OCI-M1 (cell line): ENCODE results near the gene RHBDF2.
"Not testable (repeated sequence)": the region's sequence is repeated elsewhere in the genome, so short reads cannot be mapped to it uniquely, and the experiment has no call there.

ENCODE experiments used
- DNase-seq: peaks from one replicate; lab custom pipeline; 2025; lab: John Stamatoyannopoulos, UW

RHBDF2 gene

DNA sequence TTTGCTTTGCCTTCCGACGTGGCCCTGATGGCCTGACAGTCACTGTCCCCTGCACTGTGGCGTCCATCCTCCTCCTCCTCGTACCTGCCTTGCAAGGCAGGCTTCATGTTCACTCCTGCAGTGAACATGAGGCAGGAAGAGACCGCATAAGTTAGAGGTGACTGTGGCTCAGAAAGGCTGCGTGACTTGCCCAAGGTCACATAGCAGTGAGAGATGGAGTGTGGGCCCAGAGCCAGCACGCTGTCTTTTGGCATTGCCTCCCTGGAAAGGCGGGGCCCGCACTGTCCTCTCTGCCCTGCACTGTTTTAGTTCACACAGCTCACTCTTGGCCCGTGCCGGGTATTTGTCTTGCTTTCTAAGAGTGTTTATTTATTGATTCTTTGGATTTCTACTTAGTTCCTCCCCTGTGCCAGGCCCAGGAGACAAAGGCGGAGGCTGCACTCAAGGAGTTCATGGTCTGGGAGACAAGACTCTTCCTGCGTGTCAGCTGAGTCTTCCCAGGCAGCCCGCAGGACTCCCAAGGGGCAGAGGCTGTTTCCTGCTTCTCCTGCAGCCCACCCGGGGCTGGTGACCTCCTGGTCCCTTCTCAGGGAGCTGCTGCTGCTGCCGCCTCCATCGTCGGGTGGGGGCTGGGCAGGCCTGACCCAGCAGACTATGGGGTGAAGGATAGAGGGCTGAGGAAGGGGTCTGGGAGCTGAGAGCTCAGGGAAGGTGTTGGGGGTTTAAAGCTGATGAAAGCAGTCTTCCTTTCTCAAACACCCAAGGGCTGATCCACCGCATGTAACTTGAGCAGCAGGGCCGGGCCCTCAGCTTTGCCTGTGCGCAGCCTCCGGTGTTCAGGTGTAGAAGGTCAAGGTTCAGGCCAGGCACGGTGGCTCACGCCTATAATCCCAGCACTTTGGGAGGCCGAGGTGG lies 23.6 kb upstream of the RHBDF2 start:
- DNase-seq, result no peak

DNA sequence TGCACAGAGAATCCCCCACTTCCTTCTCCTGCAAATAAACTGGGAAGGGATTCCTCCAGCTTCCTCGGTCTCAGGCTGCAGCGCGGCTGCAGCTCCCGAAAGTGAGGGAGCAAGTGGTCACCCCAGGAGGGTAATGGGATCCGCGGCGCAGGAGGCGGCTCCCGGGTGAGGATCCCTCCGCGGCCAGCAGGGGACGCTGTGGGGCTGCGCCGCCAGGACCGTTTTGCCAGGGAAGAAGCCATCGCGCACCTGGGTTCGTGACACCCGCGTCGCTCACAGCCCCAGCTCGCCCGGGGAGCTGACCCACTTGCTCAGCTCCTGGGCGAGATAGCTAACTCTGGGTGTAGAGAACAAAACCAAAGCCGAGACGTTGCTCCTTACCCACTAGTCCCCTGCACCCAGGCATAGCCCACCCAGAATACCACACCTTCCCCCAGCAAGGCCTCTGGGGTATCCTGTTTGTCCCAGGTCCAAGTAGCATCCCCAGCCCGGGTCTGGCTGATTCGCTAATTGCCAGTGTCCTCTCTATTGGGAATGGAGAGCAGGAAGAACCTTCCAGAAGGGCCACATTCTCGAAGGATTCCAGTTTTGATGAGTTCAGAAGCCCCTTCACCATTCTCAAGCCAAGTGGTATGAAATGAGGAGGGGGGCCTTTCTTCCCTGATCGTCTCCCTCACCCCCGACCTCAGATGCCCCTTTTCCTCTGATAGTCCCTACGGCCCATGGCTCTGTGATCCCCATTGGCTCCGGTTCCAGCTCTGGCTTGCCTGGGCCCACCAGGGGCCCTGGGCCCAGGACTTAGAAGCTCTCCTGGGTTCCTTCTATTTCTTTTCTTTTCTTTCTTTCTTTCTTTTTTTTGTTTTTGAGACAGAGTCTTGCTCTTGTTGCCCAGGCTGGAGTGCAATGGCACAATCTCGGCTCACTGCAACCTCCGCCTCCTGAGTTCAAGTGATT lies 22.1 kb upstream of the RHBDF2 start:
- peak; percentile 74 for DNase-seq

DNA sequence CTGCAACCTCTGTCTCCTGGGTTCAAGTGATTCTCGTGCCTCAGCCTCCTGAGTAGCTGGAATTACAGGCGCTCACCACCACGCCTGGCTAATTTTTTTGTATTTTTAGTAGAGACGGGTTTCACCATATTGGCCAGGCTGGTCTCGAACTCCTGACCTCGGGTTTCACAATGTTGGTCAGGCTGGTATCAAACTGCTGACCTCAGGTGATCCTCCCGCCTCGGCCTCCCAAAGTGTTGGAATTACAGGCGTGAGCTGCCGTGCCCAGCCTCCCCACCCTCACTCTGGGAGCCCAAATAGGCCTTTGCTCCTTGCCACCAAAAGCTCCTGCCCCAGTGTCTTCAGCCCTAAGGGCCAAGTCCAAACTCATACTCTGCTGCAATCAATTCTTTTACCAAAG lies 20.5 kb upstream of the RHBDF2 start:
- not testable (repeated sequence) for DNase-seq

DNA sequence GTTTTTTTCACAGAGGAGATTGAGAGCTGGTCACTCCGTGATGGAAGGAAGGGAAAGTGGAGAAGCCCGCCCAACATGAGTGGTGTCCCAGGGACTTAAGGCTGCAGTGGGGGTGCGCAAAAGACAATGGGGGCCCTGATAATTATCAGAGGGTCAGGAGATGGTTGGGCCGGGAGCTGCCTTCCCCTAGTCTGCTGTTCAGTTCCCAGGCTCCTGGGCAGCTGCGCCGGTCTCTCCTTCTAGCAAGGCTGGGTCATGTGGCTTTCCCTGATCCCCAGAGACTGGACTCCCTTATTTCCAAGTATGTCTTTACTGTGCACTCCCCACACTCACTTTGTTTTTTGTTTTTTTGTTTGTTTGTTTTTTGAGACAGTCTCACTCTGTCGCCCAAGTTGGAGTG lies 20.0 kb upstream of the RHBDF2 start:
- DNase-seq, result no peak

DNA sequence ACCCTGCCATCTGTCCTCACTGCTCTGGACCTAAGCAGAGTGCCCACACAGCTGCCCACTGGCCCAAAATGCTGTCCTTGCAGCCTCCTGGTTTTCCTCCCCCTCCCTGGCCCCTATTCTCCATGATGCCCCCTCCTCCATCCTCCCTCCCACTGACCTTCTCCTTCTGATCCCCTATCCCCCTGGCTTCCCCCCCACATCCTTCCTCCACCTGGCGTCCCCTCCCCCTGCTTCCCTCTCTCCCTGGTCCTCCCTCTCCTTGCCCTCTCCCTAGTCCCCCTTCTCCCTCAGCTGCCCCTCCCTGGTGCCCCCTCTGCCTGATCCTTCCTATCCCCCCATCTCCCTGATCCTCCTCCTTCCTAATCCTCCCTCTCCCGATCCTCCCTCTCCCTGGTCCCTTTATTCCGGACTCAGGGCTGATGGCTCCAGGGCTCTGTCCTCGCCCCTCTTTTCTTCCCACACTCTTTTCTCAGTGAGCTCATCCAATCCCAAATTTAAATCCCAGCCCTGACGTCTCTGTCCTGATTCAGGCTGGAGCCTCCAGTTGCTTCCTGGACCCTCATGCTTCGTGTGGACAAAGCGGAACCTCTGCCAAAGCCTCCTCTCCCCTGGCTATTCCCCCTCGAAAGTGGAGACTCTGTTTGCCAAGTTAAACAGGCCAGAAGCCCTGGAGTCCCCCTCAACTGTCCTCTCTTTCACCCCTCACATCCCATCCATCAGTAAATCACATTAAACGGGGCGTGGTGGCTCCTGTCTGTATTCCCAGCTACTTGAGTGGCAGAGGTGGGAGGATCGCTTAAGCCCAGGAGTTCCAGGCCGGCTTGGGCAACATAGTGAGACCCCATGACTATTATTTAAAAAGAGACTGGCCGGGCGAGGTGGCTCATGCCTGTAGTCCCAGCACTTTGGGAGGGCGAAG lies 18.1 kb upstream of the RHBDF2 start:
- no peak for DNase-seq

DNA sequence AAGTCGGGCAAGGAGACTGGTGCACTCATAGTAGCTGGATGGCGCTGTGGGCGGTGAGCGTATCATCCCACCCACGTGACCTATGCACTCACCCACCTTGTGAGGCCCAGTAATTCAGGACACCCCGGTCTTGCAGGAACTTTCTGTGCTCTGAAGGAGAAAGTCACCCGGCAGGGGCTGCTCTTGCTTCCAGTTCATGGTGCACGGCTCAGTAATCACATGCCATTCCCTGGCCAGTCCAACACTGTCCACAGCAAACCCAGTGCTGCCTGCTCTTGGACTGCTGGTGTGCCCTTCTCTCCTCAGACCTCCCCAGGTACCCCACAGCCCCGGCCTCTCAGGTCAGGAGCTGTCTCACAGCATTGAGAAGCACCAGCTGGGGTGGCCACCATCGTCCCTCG lies 16.4 kb upstream of the RHBDF2 start:
- DNase-seq, result no peak

DNA sequence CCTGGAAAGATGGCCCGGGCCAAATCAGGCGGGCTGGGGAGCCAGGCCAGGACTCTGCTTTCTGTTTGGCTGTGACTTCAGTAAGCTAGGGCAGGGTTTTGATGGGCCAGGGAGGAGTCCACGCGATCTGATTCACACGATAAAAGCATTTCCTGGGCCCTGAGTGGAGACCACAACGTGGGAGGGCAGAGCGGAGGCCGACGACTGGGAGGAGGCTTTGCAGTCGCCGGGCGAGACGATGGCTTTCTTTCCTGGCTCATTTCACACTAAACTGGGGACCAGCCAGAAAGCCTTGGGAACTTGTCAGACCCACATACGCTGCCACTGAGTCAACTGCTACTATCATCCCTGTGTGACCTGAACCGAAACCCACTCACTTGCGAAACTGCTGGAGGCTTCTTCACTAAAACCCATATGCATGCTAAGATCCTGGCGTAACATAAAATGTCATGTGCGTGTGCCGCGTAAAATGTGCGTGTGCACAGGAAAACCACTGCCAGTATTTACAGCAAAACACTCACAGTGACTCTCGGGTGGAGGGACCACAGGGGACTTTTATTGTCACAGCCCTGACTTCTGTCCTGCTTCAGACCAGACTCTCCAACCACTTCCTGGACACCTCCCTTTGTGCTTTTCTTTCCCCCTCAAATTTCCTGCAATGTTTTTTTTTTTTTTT lies 14.2 kb upstream of the RHBDF2 start:
- no peak for DNase-seq

DNA sequence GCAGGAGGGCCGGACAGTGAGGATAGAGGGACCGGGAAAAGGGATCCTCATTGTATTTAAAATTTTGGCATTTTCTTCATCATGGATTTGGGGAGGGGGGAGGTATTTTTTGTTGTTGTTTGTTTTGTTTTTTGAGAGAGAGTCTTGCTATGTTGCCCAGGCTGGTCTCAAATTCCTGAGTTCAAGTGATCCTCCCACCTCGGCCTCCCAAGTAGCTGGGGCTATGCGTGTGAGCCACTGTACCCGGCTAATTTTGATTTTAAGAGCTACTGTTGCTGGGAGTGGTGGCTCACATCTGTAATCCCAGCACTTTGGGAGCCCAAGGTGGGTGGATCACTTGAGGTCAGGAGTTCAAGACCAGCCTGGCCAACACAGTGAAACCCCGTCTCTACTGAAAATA lies 13.1 kb upstream of the RHBDF2 start:
- not testable (repeated sequence) for DNase-seq

DNA sequence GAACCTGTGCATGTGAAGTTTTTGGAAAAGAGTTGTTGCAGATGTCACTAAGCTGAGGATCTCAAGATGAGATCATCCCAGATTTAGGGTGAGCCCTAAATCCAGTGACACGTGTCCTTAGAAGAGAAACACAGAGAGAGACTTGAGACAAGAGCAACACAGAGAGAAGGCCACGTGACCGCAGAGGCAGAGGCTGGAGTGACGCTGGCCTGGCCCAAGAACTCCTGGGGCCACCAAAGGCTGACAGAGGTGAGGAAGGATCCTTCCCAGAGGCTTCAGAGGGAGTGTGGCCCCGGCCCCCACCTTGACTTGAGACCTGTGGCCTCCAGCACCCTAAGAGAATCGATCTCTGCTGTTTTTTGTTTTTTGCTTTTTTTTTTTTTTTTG lies 12.1 kb upstream of the RHBDF2 start:
- DNase-seq, result no peak

DNA sequence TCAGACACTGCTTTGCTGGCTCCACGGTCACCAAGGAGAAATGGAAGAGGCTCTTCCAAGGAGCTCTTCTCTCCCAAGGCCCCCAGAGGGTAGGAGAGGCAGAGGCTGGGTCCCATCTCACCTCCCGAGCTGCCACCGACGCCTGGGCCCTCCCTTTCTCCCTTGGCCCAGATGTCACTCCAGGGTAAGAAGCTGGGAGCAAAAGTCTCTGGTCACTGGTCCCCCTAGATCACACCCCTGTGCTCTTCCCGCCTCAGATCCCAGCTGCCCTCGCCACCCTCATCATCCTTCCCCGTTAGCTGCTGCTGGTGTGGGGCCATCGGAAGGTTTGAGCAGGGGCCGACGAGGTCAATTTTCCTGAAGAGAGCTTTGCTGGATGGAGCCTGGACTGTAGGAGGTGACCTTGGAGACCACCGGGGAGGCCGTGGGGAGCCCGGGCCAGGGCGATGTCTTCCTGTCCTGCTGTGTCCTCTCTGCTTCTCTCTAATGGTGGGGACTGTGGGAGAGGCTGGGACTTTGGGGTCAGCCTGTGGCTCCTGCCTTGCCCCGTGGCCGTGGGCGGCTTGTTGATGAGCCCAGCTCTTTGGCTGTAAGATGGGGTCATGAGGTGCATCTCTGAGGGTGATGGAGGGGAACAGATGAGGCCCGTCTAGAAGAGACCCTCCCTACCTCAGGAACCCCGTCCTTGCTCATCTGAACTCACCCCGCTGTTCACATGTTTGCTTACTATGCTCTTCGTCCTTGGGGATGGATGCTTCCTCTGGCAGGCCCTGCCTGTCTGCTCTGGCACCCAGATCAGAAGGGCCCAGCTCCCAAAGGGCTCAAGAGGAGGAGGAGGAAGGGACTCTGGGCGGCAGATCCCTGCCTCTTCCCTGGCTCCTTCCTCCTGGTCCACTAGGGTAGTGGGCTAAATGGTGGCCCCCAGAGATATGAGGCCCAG lies 11.4 kb upstream of the RHBDF2 start:
- DNase-seq, result no peak

DNA sequence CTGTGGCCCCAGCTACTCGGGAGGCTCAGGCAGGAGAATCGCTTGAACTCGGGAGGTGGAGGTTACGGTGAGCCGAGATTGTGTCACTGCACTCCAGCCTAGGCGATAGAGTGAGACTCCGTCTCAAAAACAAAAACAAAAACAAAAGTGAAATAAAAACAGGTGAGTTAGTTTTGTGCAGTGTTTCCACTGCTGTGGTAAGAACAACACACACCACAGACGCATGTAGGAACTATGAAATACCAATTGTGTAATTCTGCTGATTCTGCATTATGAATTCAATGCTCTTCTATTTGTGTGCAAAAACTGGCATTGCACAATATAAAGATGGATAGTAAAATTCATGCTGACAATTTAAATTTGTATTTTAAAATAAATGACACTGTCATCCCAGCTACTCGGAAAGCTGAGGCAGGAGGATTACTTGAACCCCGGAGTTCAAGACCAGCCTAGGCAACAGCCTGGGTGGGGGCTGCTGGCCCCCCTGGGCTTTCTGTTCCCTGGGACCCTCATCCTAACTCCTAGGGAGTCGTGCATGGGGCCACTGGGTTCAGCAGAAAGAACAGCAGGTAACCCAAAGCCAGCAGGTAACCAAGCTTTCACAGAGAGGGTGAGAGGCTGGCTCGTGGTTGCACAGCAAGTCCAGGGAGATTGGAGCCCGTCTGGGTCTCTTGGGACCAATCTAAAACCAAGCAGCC lies 10.6 kb upstream of the RHBDF2 start:
- no peak for DNase-seq

DNA sequence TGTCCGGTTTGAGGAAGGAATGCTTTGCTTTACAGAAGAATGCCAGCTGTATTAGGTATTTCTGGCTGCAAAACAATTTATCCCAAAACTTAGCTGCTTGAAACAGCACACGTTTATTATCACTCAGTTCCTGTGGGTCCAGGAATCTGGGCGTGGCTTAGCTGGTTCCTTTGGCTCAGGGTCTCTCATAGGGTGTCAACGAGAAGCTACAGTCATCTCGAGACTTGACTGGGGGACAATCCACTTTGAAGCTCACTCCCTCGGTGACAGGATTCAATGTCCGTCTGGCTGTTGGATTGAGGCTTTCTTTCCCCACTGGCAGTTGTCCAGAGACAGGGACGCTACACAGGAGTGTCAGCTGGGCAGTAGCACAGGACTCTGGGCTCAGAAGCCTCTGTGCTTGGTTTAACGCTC lies 9.6 kb upstream of the RHBDF2 start:
- DNase-seq, result no peak

DNA sequence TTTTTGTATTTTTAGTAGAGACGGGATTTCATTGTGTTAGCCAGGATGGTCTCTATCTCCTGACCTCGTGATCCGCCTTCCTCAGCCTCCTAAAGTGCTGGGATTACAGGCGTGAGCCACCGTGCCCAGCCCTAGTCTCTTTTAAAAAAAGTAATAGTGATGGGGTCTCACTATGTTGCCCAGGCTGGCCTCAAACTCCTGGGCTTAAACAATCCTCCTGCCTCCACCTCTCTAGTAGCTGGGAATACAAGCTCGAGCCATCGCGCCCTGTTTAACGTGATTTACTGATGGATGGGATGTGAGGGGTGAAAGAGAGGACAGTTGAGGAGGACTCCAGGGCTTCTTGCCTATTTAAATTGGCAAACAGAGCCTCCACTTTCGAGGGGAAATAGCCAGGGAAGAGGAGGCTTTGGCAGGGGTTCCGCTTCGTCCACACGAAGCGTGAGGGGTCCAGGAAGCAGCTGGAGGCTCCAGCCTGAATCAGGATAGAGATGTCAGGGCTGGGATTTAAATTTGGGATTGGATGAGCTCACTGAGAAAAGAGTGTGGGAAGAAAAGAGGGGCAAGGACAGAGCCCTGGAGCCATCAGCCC lies 7.3 kb upstream of the RHBDF2 start:
- not testable (repeated sequence) for DNase-seq

DNA sequence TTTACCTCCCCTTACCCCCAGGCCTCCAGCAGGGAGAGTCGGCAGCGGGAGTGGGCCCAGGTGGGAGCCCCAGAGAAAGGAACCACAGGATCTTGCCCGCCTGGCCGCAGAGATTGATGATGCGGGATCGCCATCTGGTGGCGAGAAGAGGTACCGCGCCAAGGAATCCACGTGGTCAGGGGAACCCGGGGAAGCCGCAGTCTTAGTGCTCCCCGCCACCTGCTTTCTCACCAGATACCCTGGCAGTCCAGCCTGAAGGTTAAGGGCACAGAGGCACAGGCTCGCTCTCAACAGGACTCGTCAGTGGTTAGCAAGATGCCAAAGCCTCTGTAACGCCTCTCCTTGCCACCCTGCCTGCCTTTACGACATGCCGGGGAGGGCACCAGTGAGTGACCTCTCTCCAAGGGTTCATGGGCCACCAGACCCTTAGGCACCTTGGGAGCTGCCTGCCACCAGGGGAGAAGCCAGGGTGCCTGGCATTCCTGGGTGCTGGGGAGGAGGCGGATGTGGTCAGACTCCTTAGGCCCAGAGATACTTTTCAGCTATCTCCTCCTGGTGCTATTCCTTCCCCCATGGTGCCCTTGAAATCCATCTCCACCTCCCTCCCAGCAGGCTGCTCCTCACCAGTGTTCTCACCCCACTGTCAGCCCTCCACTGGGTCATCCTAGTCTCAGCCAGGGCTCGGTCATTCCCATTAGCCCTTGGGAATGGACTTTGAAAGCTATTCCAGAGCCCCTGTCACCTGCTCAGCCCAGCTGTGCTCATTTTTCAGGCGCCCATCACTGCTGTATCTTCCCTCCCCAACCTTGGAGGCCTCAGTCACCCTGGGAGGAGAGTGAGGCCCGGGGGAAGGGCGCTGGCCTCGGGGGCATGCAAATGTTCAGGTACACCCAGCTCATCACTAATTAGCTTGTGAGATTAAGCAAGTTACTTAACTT lies 5.5 kb upstream of the RHBDF2 start:
- peak; percentile 78 for DNase-seq

DNA sequence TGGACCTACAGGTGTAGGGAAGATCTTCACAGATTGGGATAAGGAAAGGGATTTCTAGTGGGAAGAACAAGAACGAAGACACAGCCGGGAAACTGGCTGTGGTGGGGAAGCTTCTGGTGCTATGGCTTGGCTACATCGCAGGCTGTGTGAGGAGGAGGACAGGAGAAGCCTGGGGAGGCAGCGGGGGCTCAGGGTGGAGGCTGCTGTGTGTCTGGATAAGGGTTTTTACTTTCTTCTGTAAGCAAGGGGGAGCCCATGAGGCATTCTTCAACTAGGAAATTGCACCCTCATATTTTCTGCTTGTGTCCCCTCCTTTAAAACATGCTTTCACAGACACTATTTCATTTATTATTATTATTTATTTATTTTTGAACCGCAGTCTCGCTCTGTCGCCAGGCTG lies 2.9 kb upstream of the RHBDF2 start:
- peak; percentile 61 for DNase-seq

DNA sequence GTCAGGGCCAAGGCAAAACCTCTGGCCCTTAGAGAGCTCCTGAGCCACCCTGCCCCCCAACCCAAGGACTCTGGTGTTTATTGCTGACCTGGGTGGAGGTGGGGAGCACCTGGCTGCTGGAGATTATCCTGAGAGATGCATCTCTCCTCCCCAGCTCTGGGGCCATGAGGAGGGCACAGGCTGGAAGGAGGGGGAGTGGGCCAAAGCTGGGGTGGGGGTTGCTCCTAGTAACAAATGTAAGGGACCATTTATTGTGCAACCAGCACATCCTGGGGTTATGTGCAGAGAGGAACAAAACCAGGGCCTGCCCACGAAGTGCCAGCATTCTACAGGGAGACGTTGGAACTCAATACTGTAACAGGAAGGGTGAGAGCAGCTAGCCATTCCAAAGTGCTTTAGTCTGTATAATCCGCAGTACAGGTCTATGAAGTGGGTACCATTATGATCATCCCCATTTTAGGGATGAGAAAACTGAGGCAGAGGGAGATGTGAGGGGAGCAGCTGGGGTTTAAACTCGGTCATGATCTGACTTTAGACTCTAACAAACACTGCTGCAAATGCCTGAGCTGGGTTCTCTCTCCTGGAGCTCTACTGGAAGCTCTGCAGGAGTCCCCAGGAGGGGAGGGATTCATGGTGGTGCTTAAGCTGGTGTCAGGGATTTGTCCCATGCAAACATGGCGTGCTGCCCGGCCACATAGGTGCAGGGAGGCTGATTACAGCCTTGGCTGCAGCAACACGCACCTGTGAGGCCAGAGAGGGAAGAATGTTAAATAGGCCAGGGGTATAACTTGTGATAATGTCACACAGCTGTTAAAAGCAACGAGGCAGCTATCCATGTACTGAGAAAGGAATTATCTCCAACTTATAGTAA lies 1.4 kb upstream of the RHBDF2 start:
- DNase-seq, result no peak

DNA sequence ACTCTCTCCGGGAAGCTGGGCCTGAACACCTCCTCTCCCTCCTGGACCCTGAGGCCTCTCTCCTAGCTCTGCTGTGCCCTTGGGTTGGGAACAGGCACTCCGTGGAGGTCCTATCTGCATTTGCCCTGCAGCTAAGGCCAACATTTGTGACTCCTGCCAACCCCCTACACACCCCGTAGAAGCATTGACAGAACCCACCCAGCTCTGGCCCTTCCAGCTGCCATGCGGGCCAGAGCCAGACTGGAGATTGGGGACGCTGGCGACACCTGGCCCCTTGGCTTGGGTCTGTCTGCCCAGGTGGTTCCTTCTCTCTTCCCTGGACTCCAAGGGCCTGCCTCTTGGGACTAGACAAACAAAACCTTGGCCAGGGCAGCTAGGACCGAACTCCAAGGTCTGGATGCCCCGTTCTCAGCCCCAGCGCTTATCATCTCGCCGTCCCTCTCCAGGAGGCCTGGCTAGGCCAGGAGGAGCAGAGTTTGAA lies 644 bp upstream of the RHBDF2 start:
- DNase-seq, result no peak
